K562 (cell line): ENCODE data around the gene GATAD2B. TPM values are rescaled to one million over a fixed set of nuclear protein-coding genes. Genes with fewer than 3 reads are reported as not detected.

Source experiments
- ATAC-seq: fragments of 200-7000 bp; cut with Tn5 transposase; 3 replicates; pipeline ENCODE4 v1.9.1; 2020; ENCODE audit warnings: moderate library complexity
- BruUV-seq: library from RNA; stranded (reverse); fragments of 400-500 nt; replicated peaks from 2 replicates; lab custom pipeline; 2021; lab: Mats Ljungman, UMichigan
- CTCF ChIA-PET: fragments of 300-600 bp; formaldehyde crosslinking; extraction: SDS; loops from one replicate; lab custom pipeline; 2021; ENCODE audit warnings: low intra/inter-chr PET ratio; lab: Yijun Ruan, JAX
- POLR2A ChIA-PET: fragments of 300-600, 350-650 bp; sonication (Branson Sonifier 250); formaldehyde crosslinking; extraction: SDS; loops from one replicate; lab custom pipeline; 2021; ENCODE audit warnings: antibody characterized with exemption, inconsistent platforms; lab: Yijun Ruan, JAX
- DNase-seq, 4 experiments: peaks; one replicate each; pipeline versions ENCODE4 v3.0.0 to v3.0.0-alpha.2; 2011 to 2018; ENCODE audit warnings: low spot score in 3 of 4, mixed read lengths in 3 of 4; ENCODE audit errors: extremely low read depth in 1 of 4
- FAIRE-seq: peaks from 2 replicates; lab custom pipeline; 2011; peaks lifted over from hg19 to GRCh38; lab: Jason Lieb, UNC
- H2AFZ ChIP-seq: 2 replicates; pipeline ENCODE4 v1.6.0; 2011; ENCODE audit warnings: low read depth, low read length, control low read depth, inconsistent platforms
- H3K27ac ChIP-seq: fragments of 200-600 bp; 3 replicates; pipeline ENCODE4 v1.8.0; 2011; ENCODE audit warnings: low read depth, mild to moderate bottlenecking, control low read depth, inconsistent platforms, low read length, moderate library complexity, mixed read lengths; ENCODE audit errors: extremely low read depth
- H3K27me3 ChIP-seq, 2 experiments: fragments of 300-600 bp in 1 of 2; 2 replicates in 1 of 2; 3 replicates in 1 of 2; pipeline versions ENCODE4 v1.6.0 to v1.8.0; 2011; ENCODE audit warnings: inconsistent platforms in 2 of 2, low read length in 2 of 2, mild to moderate bottlenecking in 1 of 2, mixed read lengths in 1 of 2, moderate library complexity in 1 of 2; ENCODE audit not compliant: control insufficient read depth in 2 of 2, insufficient read depth in 2 of 2
- H3K36me3 ChIP-seq: fragments of 300-600 bp; 3 replicates; pipeline ENCODE4 v1.8.0; 2011; ENCODE audit warnings: mild to moderate bottlenecking, low read length, inconsistent platforms; ENCODE audit not compliant: control insufficient read depth, insufficient read depth
- H3K4me1 ChIP-seq, 2 experiments: fragments of 200-600 bp in 1 of 2; replicated peaks in 1 of 2; 2 replicates in 1 of 2; 3 replicates in 1 of 2; pipeline versions ENCODE4 v1.5.1 to v1.8.0; 2011; ENCODE audit warnings: inconsistent platforms in 2 of 2, low read length in 2 of 2, mild to moderate bottlenecking in 1 of 2, mixed read lengths in 1 of 2, moderate library complexity in 1 of 2; ENCODE audit not compliant: control insufficient read depth in 2 of 2, insufficient read depth in 2 of 2
- H3K4me2 ChIP-seq: 2 replicates; pipeline ENCODE4 v1.6.1; 2011; ENCODE audit warnings: low read length, control low read depth, inconsistent platforms, mixed read lengths; ENCODE audit not compliant: insufficient read depth
- H3K4me3 ChIP-seq: fragments of 200-600 bp; sonication (generic), shearing (Covaris generic); 2 replicates; pipeline ENCODE4 v1.5.1; 2016; ENCODE audit warnings: control low read depth, inconsistent platforms
- H3K79me2 ChIP-seq: fragments of 200-600 bp; 3 replicates; pipeline ENCODE4 v1.8.0; 2011; ENCODE audit warnings: low read length, inconsistent platforms; ENCODE audit not compliant: control insufficient read depth, insufficient read depth
- H3K9ac ChIP-seq, 2 experiments: 2 replicates each; pipeline versions ENCODE4 v1.6.0 to v1.6.1; 2011; ENCODE audit warnings: low read depth in 2 of 2, low read length in 2 of 2, control low read depth in 1 of 2, inconsistent platforms in 1 of 2, mild to moderate bottlenecking in 1 of 2, mixed read lengths in 1 of 2; ENCODE audit not compliant: insufficient read depth in 1 of 2
- H3K9me1 ChIP-seq: one replicate; pipeline ENCODE4 v1.6.0; 2011; ENCODE audit warnings: inconsistent platforms, mild to moderate bottlenecking, low read length, moderate library complexity; ENCODE audit not compliant: control insufficient read depth, insufficient read depth
- H3K9me3 ChIP-seq: replicated peaks from 2 replicates; pipeline ENCODE4 v1.5.1; 2011; ENCODE audit warnings: low read depth, low read length, inconsistent platforms; ENCODE audit not compliant: control insufficient read depth, insufficient read depth
- H4K20me1 ChIP-seq: replicated peaks from 2 replicates; pipeline ENCODE4 v1.6.1; 2011; ENCODE audit warnings: low read length, inconsistent platforms, mixed read lengths; ENCODE audit not compliant: control insufficient read depth, insufficient read depth
- ETS2 ChIP-seq: IDR thresholded peaks from 2 replicates; pipeline ENCODE4 v1.6.1; 2016; ENCODE audit warnings: borderline replicate concordance, missing genetic modification characterization, mild to moderate bottlenecking, moderate library complexity, missing compliant biosample characterization; ENCODE audit not compliant: poor library complexity, severe bottlenecking
- HDAC8 ChIP-seq: fragments of 450-650 bp; IDR thresholded peaks from 2 replicates; pipeline ENCODE4 v1.6.1; 2016; ENCODE audit warnings: mild to moderate bottlenecking, missing genetic modification characterization, moderate library complexity, missing compliant biosample characterization
- SPI1 ChIP-seq: IDR thresholded peaks from 2 replicates; pipeline ENCODE4 v1.6.1; 2011; ENCODE audit warnings: low read depth, low read length, control low read depth, borderline replicate concordance
- TCF15 ChIP-seq: fragments of 250-450 bp; sonication (Bioruptor Pico); IDR thresholded peaks from 2 replicates; pipeline ENCODE4 v1.8.0; 2022; ENCODE audit warnings: moderate library complexity, mild to moderate bottlenecking, inconsistent platforms
- ZBED1 ChIP-seq: IDR thresholded peaks from 2 replicates; pipeline ENCODE4 v1.6.1; 2014
- ZBTB9 ChIP-seq: fragments of 450-650 bp; formaldehyde crosslinking; IDR thresholded peaks from 2 replicates; pipeline ENCODE4 v1.4.0; 2020; ENCODE audit warnings: mild to moderate bottlenecking, moderate library complexity
- ZNF121 ChIP-seq: sonication (generic); formaldehyde crosslinking; conservative IDR thresholded peaks from 2 replicates; pipeline ENCODE4 v1.8.0; 2022; ENCODE audit warnings: missing genetic modification reagents
- ZNF263 ChIP-seq: sonication (generic); formaldehyde crosslinking; IDR thresholded peaks from 2 replicates; pipeline ENCODE4 v1.8.0; 2022; ENCODE audit warnings: mild to moderate bottlenecking, missing genetic modification reagents, borderline replicate concordance
- WGBS: fragments of 100-300 bp; shearing (Covaris generic); methylation state at CpG from one replicate; pipeline ENCODE4 v1.1.6; 2016; ENCODE audit warnings: low coverage, mixed read lengths; ENCODE audit not compliant: insufficient coverage; ENCODE audit errors: missing lambda C conversion rate; 5-methylcytosine and 5-hydroxymethylcytosine counted together
- in situ Hi-C: fragments of 300-500 bp; cut with MboI; formaldehyde crosslinking; loops from 4 replicates; pipeline ENCODE4 v1.15.0; 2018; ENCODE audit warnings: inconsistent platforms, mixed read lengths
- intact Hi-C: fragments of 100-400 bp; cut with micrococcal nuclease; formaldehyde crosslinking; loops from 2 replicates; pipeline ENCODE4 v1.14.2; 2022
- polyA plus RNA-seq, 8 experiments: library from polyadenylated mRNA; depleted of rRNA in 4 of 8; stranded (reverse) in 5 of 8; unstranded in 3 of 8; fragments of >200 nt; fragmentation: Nextera tagmentation in 2 of 8; fragmentation: Illumina TruSeq in 1 of 8; extraction: Ambion mirVana in 2 of 8; extraction: Trizol in 1 of 8; gene quantifications; 2 replicates each; pipeline versions ENCODE4 v1.2.1 to v1.2.3, GENCODE V29; 2011 to 2014; ENCODE audit warnings: inconsistent platforms in 1 of 8, missing spikeins in 1 of 8
- total RNA-seq, 7 experiments: library from RNA; depleted of rRNA in 6 of 7; stranded (reverse); fragments of >200 nt in 6 of 7; fragmentation: Illumina TruSeq in 2 of 7; extraction: Trizol in 2 of 7; gene quantifications; 2 replicates each; pipeline versions ENCODE4 v1.2.1 to v1.2.3, GENCODE V29; 2011 to 2021; ENCODE audit warnings: low replicate concordance in 1 of 7

Gene GATAD2B
- total and polyA plus RNA-seq, 9 of the 15 experiments (the other 6 are each of a cell fraction or from before 2014, with no cell fraction given), result 1.5 to 40.2 (median 4.9) TPM

- ATAC-seq, result no peak
- H3K27ac ChIP-seq, result no peak overlapping the region
- H3K36me3 ChIP-seq, result peaks cover 23% of the 10 kb centered on the region; the same call in 2 of the 3 replicates
- no peak for DNase-seq
- no peak overlapping the region for H3K9ac ChIP-seq
- no TSS peak for BruUV-seq
- no peak overlapping the region for H3K4me2 ChIP-seq
- POLR2A ChIA-PET, result interaction anchor here (0.9 to 4.8 kb wide), 4 partner anchors 9 to 187 kb away, joined by 3 to 23 read pairs (median 3); partner anchors contain the start of genes JTB and RPS27
- WGBS, result 55% methylated on average over 2 of the region's 2 CpGs
- H3K4me3 ChIP-seq, result no peak overlapping the region
- CTCF ChIA-PET, result no interaction called here
- no peaks in the 10 kb centered on the region for H3K27me3 ChIP-seq
- no peaks in the 10 kb centered on the region for H3K79me2 ChIP-seq
- intact Hi-C loops (no loop called here), in situ Hi-C loops (no loop called here)
- H4K20me1 ChIP-seq, result no peaks in the 10 kb centered on the region
- peaks cover 12 to 20% of the 10 kb centered on the region in 2 experiments; a peak in 4 of 5 replicates for H3K4me1 ChIP-seq
- TF ChIP-seq TCF15 (CRISPR knock-in tag) (no peak), ZNF121 (CRISPR knock-in tag) (peak; percentile 58)
- TF ChIP-seq, all 486 proteins: peak for 1
- Histone ChIP-seq H3K9me1 (no peaks in the 10 kb centered on the region), H2AFZ (no peak overlapping the region), H3K9me3 (no peaks in the 10 kb centered on the region)
- FAIRE-seq, result no peak
Observed at GRCh38 chr1:153804112-153804511, 118.7 kb downstream of the GATAD2B start.

GRCh38 chr1:153803470-153804056, 119.2 kb downstream of the GATAD2B start:
- in situ Hi-C loops, result no loop called here
- Histone ChIP-seq H3K9me3 (no peaks in the 10 kb centered on the region), H2AFZ (no peak overlapping the region), H3K36me3 (peaks cover 19% of the 10 kb centered on the region; the same call in 2 of the 3 replicates), H3K27me3 (no peaks in the 10 kb centered on the region)
- intact Hi-C loops, result no loop called here
- ATAC-seq (no peak), DNase-seq (no peak)
- BruUV-seq, result no TSS peak
- CTCF ChIA-PET, result no interaction called here
- POLR2A ChIA-PET, result interaction anchor here (1.4 to 1.6 kb wide), 2 partner anchors 10 to 13 kb away, joined by 3 to 7 read pairs; no protein-coding TSS in a partner anchor
- TF ChIP-seq ETS2 (tag), result no peak
- no peak for TF ChIP-seq ZBED1
- TF ChIP-seq HDAC8 (tag), result no peak
- TF ChIP-seq ZBTB9 (CRISPR knock-in tag), result no peak
- 0 out of 2 replicates have a peak, but pooled peaks have one; percentile 39 for TF ChIP-seq SPI1
- 0 out of 2 replicates have a peak, but pooled peaks have one; percentile 30 for TF ChIP-seq ZNF263
- TF ChIP-seq, all 486 proteins: peak for 2
- no peaks in the 10 kb centered on the region for H4K20me1 ChIP-seq
- H3K27ac ChIP-seq, result no peak overlapping the region
- H3K4me2 ChIP-seq, result no peak overlapping the region
- H3K4me3 ChIP-seq, result no peak overlapping the region
- no peaks in the 10 kb centered on the region for H3K79me2 ChIP-seq
- no peaks in the 10 kb centered on the region for H3K9me1 ChIP-seq
- 37% methylated on average over 3 of the region's 3 CpGs for WGBS
- FAIRE-seq, result peak; percentile 72
- H3K9ac ChIP-seq, result no peak overlapping the region
- H3K4me1 ChIP-seq, result peaks cover 12 to 20% of the 10 kb centered on the region in 2 experiments; a peak in 4 of 5 replicates
